CD4-positive, alpha-beta T cell treated with Interferon alpha-2 for 1 hour (primary cell): ENCODE measurements around the gene DCXR.

Source experiments
- DNase-seq, 2 donors: peaks; one replicate each; pipeline ENCODE4 v3.0.0-alpha.2; 2020 to 2022

DCXR gene

DNA sequence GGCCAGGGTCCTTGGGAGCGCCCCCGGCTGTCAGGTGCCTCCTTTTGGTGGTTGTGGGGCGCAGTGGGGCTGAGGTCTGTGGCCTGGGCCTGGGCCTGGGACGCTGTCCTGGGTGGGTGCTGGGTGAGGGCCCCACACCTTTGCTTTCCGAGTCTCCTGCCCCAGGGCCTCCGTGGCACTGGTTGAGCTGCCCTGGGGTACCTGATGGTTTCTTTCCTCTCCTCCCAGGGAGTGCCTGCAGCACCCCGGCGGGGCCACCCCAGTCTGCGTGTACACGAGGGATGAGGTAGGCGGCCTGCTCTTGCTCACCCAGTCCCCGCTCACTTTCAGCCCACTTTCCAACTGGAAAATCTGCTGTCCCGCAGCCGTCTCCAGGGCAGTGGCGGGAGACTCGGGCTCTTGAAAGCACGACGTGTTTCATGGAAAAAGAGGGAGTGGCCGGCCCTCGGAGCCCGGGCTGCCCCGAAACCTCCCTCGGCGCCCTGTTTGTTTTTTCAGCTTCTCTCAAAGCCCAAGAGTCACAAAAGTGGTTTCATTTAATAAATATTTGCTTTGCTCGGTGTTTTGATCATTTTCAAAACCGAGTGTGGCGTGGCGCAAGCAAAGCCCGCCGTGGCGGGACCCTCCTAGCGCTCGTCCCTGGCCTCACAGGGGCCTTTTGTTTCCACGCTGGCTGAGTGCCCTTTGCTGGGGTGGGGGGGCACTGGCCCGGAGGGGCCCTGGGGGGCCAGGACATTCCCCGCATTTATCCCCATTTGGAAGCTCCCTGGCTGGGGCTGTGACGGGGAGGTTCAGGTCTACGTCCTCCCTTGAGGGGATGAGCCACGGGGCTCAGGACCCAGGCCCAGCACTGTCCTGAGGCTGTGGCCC, 42.7 kb downstream of the DCXR start:
- no peak for DNase-seq

DNA sequence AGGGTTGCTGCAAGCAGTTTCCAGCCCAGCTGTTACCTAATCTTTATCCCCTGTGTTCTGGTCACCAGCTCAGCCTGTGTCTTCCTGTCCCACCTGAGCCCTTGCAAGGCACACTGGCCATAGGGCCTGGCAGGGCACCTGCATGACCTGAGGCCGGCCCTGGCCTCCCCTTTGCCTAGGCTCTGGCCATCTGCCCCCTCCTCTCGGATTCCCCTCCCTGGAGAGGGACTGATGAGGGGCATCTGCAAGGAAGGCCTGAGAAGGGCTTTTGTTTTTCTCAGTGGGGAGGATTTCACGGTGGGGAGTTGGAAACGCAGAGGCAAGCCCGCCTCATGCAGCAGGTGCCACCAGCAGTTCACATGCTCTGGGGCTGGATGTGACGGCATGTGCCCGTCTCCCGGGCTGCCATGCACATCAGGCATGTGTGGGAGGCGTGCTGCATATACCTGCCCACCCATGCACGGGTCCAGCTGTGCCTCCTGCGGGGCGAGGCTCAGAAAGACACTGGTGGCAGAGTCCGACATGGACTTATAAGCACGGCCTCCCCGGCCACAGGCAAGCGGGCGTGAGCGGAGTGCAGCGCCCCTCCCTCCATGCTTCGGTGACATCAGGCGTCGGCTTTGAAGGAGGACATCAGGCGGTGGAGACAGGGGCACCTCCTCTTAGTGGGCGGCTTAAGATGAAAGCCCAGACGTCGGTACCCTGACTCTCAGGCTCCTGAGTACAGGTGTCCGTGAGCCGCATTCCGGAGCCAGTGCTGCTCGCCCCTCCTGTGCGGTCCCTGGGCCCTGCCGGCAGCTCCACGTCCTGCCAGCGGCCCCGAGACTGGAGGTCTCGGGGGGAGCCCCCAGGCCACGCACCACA, 43.5 kb downstream of the DCXR start:
- no peak for DNase-seq

- DNase-seq: no peak
Measured at GRCh38 chr17:81992306-81993102, 45.0 kb downstream of the DCXR start.

DNA sequence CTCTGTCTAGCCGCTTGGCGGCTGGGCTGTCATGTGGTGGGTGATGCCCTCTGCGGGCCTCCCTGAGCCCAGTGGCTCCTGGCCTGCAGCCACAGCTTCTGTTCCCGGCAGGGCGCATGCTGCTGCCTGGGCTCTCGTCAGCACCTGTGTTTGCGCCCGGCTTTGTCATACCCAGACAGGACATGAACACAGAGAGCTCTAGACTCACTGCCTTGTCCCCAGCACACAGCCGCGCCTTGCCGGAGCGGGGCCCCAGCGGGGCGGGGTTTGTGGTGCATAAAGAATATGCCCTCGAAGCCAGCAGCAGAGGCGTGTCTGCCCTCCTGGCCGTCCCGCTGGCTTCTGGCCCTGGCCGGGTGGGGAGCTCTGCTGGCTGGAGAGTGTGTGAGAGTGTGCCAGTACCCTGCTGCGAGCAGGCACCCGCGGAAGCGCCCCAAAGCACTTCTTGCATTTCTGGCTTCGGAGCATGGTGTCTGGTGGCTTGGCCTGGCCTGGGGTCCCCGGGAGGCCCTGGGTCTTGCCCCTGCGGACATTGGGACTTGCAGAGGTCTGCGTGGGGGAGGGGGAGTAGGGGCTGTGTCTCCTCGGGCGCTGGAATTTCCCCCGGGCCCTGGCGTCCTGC, 45.7 kb downstream of the DCXR start:
- no peak for DNase-seq

GRCh38 chr17:81990836-81991683, 46.4 kb downstream of the DCXR start:
- DNase-seq: no peak

- DNase-seq: no peak
Measured at GRCh38 chr17:81987161-81987770, 50.2 kb downstream of the DCXR start.

DNA sequence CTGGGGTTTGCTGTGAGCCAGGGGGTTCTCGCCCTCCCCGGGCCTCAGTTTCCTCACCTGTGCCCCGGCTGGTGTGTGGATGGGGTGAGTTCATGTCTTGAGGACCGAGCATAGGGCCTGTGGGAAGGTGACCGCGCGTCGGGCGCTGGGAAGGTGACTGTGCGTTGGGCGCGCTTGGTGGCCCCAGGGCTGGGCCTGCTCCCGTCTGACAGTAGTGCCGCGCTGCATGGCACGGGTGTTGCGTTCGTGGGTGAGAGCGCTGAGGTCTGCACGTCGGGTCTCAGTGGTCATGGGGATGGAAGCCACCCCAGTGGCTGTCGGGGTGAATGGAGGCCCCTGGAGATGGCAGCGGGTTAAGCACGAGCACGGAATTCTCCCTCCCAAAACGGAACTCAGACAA, 50.9 kb downstream of the DCXR start:
- no peak for DNase-seq
